DOHH2 (cell line): ENCODE measurements around the gene PKD2L1.

Experiments used
- CTCF ChIP-seq: fragments of 200-600 bp; sonication (generic); IDR thresholded peaks from one replicate; pipeline ENCODE4 v1.5.1; 2014; ENCODE audit warnings: antibody characterized with exemption, mild to moderate bottlenecking, low read depth, low read length; ENCODE audit not compliant: poor library complexity, severe bottlenecking
- EZH2phosphoT487 ChIP-seq: fragments of 200-600 bp; sonication (generic); IDR thresholded peaks from 2 replicates; pipeline ENCODE4 v1.6.1; 2017; ENCODE audit warnings: borderline replicate concordance, mild to moderate bottlenecking, antibody characterized with exemption, low read length, moderate library complexity, mixed read lengths

DNA sequence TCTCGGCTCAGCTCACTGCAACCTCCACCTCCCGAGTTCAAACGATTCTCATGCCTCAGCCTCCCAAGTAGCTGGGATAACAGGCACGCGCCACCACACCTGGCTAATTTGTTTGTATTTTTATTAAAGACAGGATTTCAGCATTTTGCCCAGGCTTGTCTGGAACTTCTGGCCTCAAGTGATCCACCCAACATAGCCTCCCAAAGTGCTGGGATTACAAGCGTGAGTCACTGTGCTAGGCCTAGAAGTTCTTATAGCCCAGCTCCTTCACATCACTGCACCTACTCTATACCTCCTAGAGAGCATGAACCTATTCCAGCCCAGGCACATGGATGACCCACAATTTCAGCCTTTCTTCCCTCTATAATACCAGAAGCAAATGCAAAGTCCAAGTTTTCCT is 42.3 kb downstream of the PKD2L1 start:
- no peak for TF ChIP-seq CTCF
- TF ChIP-seq EZH2phosphoT487: no peak
